HCT116 (cell line): ENCODE results near the gene TDRD12.

Experiments
- CEBPB ChIP-seq: IDR thresholded peaks from 2 replicates; pipeline ENCODE4 v1.6.1; 2012; ENCODE audit warnings: low read depth
- CTCF ChIP-seq, 3 experiments: fragments of 200-600 bp in 1 of 3; sonication (generic) in 1 of 3; IDR thresholded peaks in 2 of 3; conservative IDR thresholded peaks in 1 of 3; 2 replicates each; pipeline ENCODE4 v1.5.1; 2012 to 2017; ENCODE audit warnings: low read depth in 2 of 3, low read length in 2 of 3, antibody characterized with exemption in 1 of 3, borderline replicate concordance in 1 of 3, control low read depth in 1 of 3, mild to moderate bottlenecking in 1 of 3, mixed read lengths in 1 of 3, mixed run types in 1 of 3, moderate library complexity in 1 of 3; ENCODE audit not compliant: insufficient read depth in 1 of 3
- EZH2 ChIP-seq: fragments of 200-600 bp; sonication (generic); IDR thresholded peaks from 2 replicates; pipeline ENCODE4 v1.6.1; 2017; ENCODE audit warnings: antibody characterized with exemption, mixed run types
- POLR2A ChIP-seq: IDR thresholded peaks from 2 replicates; pipeline ENCODE4 v1.7.0; 2011; ENCODE audit warnings: borderline replicate concordance; ENCODE audit not compliant: insufficient read depth, insufficient read length; ENCODE audit errors: extremely low read depth
- POLR2AphosphoS5 ChIP-seq: IDR thresholded peaks from 2 replicates; pipeline ENCODE4 v1.6.1; 2011; ENCODE audit warnings: mild to moderate bottlenecking, low read depth, low read length, moderate library complexity
- SP1 ChIP-seq: IDR thresholded peaks from 2 replicates; pipeline ENCODE4 v1.6.1; 2012; ENCODE audit warnings: low read depth

DNA sequence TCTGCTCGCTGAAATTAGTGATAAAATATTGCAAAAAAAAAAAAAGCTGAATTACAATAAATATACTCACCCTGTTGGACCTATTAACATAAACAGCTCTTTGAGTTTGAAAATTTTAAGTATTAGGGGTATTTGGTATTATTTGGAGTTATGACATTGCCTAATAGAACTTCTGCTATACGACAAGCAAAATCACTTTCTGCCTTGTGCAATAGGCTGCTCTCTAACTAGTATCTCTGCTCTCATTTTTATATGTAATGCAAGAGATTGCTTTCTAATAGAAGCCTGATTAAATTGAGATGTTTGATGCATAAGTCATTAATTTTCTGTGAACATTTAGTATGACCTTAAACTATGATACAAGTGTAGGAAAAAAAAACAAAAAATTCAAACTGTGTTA is 38.6 kb upstream of the TDRD12 start:
- TF ChIP-seq POLR2AphosphoS5 = no peak
- no peak for TF ChIP-seq EZH2
- TF ChIP-seq CEBPB = no peak
- no peak for TF ChIP-seq CTCF (IDR thresholded peaks at IDR 0.05 in 2 of 3, conservative IDR thresholded peaks at IDR 0.05 in 1 of 3; ENCODE audit: borderline replicate concordance in 1 of 3, insufficient read depth in 1 of 3, low read depth in 2 of 3, low read length in 2 of 3)
- no peak for TF ChIP-seq SP1
- TF ChIP-seq POLR2A = no peak
